ENCODE results near the gene DIDO1.

DNA sequence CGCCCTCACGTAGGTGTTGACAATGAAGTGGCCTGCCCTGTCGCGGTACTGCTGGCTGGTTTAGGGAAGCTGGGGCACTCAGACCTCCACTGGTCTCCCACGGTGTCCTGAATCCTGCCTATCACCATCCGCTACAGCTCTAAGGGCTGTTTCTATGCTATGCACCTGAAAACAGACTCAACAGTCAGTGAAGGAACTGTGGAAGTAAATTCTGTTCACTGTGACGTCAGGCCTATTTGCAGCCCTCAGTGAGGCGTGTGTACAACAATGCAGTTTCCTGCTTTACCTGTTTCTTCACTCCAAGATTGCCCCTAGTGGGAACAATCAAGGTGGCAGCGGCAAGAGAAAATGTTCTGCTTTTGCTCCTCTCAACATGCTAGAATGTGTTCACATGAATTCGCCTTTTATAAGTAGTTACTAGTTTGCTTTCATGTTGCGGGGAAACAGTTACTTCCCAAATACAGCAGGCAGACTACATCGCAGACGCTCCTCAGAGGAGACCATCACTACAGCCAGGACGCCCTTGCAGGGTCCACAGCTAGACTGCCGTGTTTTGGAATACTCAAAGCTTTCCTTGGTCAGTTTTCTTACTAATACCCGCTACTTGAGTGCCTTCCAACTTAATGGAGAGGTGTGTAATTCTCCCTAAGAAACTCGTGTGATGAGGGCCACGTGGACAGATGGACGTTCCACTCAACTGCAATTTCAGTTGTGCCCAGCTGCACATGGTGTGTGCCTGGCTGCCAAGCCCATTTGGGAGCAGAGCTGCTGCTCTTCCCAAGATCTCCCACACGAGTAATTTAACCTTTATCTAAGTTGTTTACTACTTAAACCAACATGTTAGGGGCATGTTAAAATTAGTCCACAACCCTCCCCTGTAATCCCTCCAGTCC lies 25.4 kb downstream of the DIDO1 start:
- TF ChIP-seq POLR2A (IDR thresholded peaks at IDR 0.05; ENCODE audit: low read length) = no peak
- no peak for TF ChIP-seq GATA1 (IDR thresholded peaks at IDR 0.05; ENCODE audit: low read depth, low read length)

Data from erythroblast (primary cell).